HUES48 (cell line): ENCODE measurements around the gene BCORL1.

Source experiments
- H3K27ac ChIP-seq: one replicate; pipeline ENCODE4 v1.7.0; 2013; ENCODE audit warnings: low read depth, low read length, inconsistent platforms
- H3K27me3 ChIP-seq: 2 replicates; pipeline ENCODE4 v1.6.1; 2013; ENCODE audit warnings: mild to moderate bottlenecking, low read length; ENCODE audit not compliant: control insufficient read depth, insufficient read depth
- H3K36me3 ChIP-seq: 2 replicates; pipeline ENCODE4 v1.6.1; 2013; ENCODE audit warnings: low read length; ENCODE audit not compliant: control insufficient read depth, insufficient read depth
- H3K4me1 ChIP-seq: 2 replicates; pipeline ENCODE4 v1.6.1; 2013; ENCODE audit warnings: mild to moderate bottlenecking, low read length; ENCODE audit not compliant: control insufficient read depth, insufficient read depth
- H3K4me3 ChIP-seq: 2 replicates; pipeline ENCODE4 v1.5.1; 2013; ENCODE audit warnings: mild to moderate bottlenecking, low read depth, low read length
- H3K9ac ChIP-seq: 2 replicates; pipeline ENCODE4 v1.6.1; 2013; ENCODE audit warnings: mild to moderate bottlenecking, low read depth, low read length, moderate library complexity
- H3K9me3 ChIP-seq: 2 replicates; pipeline ENCODE4 v1.6.1; 2013; ENCODE audit warnings: low read length; ENCODE audit not compliant: control insufficient read depth, insufficient read depth

BCORL1 gene

GRCh38 chrX:129982300-129983251, at the start of gene BCORL1:
Gene BCORL1 (plus strand): TSS chrX:129982635. CDS start chrX:130005232, 22,597 bp downstream.
- peaks cover 5% of the 10 kb centered on the region for H3K4me1 ChIP-seq
- no peaks in the 10 kb centered on the region for H3K36me3 ChIP-seq
- H3K27me3 ChIP-seq: peaks cover 73% of the 10 kb centered on the region
- no peak within 1 kb of the TSS for H3K27ac ChIP-seq
- H3K4me3 ChIP-seq: peak within 1 kb of the TSS; percentile 64
- no peak within 1 kb of the TSS for H3K9ac ChIP-seq
- no peaks in the 10 kb centered on the region for H3K9me3 ChIP-seq

DNA sequence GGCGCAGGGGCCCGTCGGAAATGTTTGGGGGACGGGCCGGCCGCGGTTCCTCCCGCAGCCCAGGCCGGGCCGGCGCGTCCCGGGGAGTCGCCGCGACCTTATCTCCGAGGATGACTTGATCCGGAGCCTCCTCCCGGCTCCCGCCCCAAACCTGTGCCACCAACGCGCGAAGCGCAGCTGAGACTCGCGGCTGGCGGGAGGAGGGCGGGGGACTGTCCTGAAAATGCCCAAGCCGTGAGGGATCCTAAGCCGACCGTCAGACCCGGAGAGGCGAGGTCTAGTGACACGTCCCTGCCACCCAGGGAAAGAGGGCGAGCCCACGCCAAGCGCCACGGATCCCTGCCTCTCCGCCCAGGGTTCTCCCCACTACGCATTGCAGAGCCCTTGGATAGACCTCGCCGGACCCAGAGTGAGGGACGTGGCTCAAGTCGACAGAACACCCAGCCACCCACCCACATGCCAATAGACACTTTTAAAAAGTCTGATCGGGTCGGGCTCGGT, 49.6 kb upstream of the BCORL1 start:
- Histone ChIP-seq H3K4me3 (peak overlapping the region; percentile 59; the same call in 1 of the 2 replicates), H3K27me3 (peaks cover 55% of the 10 kb centered on the region), H3K36me3 (peaks cover 17% of the 10 kb centered on the region), H3K9me3 (no peaks in the 10 kb centered on the region), H3K9ac (no peak overlapping the region), H3K27ac (no peak overlapping the region), H3K4me1 (peaks cover 18% of the 10 kb centered on the region)

DNA sequence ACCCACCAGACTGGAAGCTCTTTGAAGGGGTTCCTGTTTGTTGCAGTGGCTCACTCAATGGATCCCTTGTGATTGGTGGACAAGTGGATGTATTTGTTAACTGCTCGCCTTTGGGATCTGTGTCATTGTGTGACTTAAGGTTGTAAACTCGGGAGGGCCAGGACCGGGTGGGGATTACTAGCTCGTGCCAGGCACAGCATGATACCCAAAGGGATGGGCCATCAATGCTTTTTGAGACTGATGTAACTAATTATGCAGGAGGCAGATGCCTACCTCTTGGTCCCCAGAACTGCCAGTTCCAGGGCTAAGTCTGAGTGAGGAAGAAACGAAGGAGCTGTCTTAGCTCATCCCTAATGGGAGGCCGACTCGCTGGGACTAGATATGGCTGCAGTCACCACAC, 48.7 kb upstream of the BCORL1 start:
- H3K9ac ChIP-seq: no peak overlapping the region
- no peak overlapping the region for H3K4me3 ChIP-seq
- peaks cover 14% of the 10 kb centered on the region for H3K36me3 ChIP-seq
- no peak overlapping the region for H3K27ac ChIP-seq
- peaks cover 24% of the 10 kb centered on the region for H3K4me1 ChIP-seq
- H3K27me3 ChIP-seq: peaks cover 64% of the 10 kb centered on the region
- H3K9me3 ChIP-seq: no peaks in the 10 kb centered on the region

GRCh38 chrX:129934461-129934860, 48.0 kb upstream of the BCORL1 start:
- no peaks in the 10 kb centered on the region for H3K9me3 ChIP-seq
- H3K9ac ChIP-seq: no peak overlapping the region
- H3K4me3 ChIP-seq: no peak overlapping the region; the same call in 1 of the 2 replicates
- H3K27ac ChIP-seq: no peak overlapping the region
- H3K36me3 ChIP-seq: peaks cover 7% of the 10 kb centered on the region
- peaks cover 24% of the 10 kb centered on the region for H3K4me1 ChIP-seq
- H3K27me3 ChIP-seq: peaks cover 71% of the 10 kb centered on the region

- H3K4me1 ChIP-seq: peaks cover 24% of the 10 kb centered on the region
- peaks cover 76% of the 10 kb centered on the region for H3K27me3 ChIP-seq
- H3K9me3 ChIP-seq: no peaks in the 10 kb centered on the region
- H3K27ac ChIP-seq: no peak overlapping the region
- H3K36me3 ChIP-seq: peaks cover 2% of the 10 kb centered on the region; the same call in 1 of the 2 replicates
- no peak overlapping the region for H3K9ac ChIP-seq
- no peak overlapping the region; the same call in 1 of the 2 replicates for H3K4me3 ChIP-seq
Observed at GRCh38 chrX:129934952-129935351, 47.5 kb upstream of the BCORL1 start.

- peaks cover 81% of the 10 kb centered on the region for H3K27me3 ChIP-seq
- no peak overlapping the region for H3K9ac ChIP-seq
- peaks cover 24% of the 10 kb centered on the region for H3K4me1 ChIP-seq
- H3K9me3 ChIP-seq: no peaks in the 10 kb centered on the region
- H3K36me3 ChIP-seq: no peaks in the 10 kb centered on the region
- no peak overlapping the region for H3K4me3 ChIP-seq
- H3K27ac ChIP-seq: no peak overlapping the region
Observed at GRCh38 chrX:129938081-129938480, 44.4 kb upstream of the BCORL1 start.

- H3K4me3 ChIP-seq: no peak overlapping the region
- H3K27me3 ChIP-seq: peaks cover 62% of the 10 kb centered on the region
- H3K9me3 ChIP-seq: no peaks in the 10 kb centered on the region
- H3K4me1 ChIP-seq: peaks cover 10% of the 10 kb centered on the region
- no peak overlapping the region for H3K9ac ChIP-seq
- H3K27ac ChIP-seq: no peak overlapping the region
- no peaks in the 10 kb centered on the region for H3K36me3 ChIP-seq
Observed at GRCh38 chrX:129939986-129940385, 42.4 kb upstream of the BCORL1 start.

DNA sequence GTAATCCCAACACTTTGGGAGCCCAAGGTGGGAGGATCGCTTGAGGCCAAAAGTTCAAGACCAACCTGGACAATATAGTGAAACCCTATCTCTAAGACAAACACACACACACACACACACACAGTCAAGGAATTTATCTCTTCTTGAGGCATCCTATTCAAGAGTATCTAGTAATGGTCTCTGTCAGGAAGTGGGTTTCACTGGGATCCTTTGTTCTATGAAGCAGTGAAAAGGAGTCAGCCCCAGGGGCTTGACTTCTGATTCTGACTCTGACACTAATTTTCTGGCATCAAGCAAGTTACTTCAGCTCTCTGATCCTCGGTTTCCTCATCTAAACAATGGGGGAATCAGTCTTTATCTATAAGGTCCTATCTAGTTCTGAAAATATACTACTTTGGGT, 41.7 kb upstream of the BCORL1 start:
- no peak overlapping the region for H3K9ac ChIP-seq
- H3K27me3 ChIP-seq: peaks cover 55% of the 10 kb centered on the region
- no peak overlapping the region for H3K27ac ChIP-seq
- H3K4me1 ChIP-seq: peaks cover 6% of the 10 kb centered on the region; the same call in 1 of the 2 replicates
- H3K9me3 ChIP-seq: no peaks in the 10 kb centered on the region
- no peak overlapping the region for H3K4me3 ChIP-seq
- no peaks in the 10 kb centered on the region for H3K36me3 ChIP-seq

- Histone ChIP-seq H3K36me3 (no peaks in the 10 kb centered on the region), H3K4me1 (no peaks in the 10 kb centered on the region; the same call in 1 of the 2 replicates), H3K4me3 (no peak overlapping the region), H3K9ac (no peak overlapping the region), H3K9me3 (no peaks in the 10 kb centered on the region), H3K27ac (no peak overlapping the region), H3K27me3 (peaks cover 16% of the 10 kb centered on the region)
Observed at GRCh38 chrX:129945131-129945530, 37.3 kb upstream of the BCORL1 start.

DNA sequence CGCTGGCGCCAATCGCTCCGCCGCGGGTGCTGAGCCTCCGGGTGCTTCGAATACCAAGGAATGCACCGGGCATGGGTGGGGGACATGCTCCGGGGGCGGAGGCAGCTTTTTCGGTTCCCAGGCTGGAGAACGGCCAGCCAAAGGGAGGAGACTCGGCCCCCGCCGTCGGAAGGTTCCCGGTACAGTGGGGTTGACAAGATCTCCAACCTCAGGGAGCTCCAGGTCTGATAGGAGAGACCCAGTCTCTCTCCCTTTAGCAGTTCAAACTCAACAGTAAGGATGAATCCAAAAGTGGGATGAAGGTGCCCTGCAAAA, 29.1 kb upstream of the BCORL1 start:
- Histone ChIP-seq H3K4me1 (peaks cover 19% of the 10 kb centered on the region), H3K36me3 (no peaks in the 10 kb centered on the region), H3K27me3 (peaks cover 83% of the 10 kb centered on the region), H3K9ac (no peak overlapping the region), H3K27ac (peak overlapping the region; percentile 0), H3K4me3 (peak overlapping the region; percentile 64), H3K9me3 (no peaks in the 10 kb centered on the region; the same call in 1 of the 2 replicates)

- Histone ChIP-seq H3K9me3 (no peaks in the 10 kb centered on the region; the same call in 1 of the 2 replicates), H3K4me3 (peak overlapping the region; percentile 64; the same call in 1 of the 2 replicates), H3K27me3 (peaks cover 89% of the 10 kb centered on the region), H3K9ac (no peak overlapping the region), H3K36me3 (no peaks in the 10 kb centered on the region), H3K27ac (no peak overlapping the region), H3K4me1 (peaks cover 19% of the 10 kb centered on the region)
Observed at GRCh38 chrX:129953881-129954280, 28.6 kb upstream of the BCORL1 start.
